Neuronal stem cell (in vitro differentiated cells): ENCODE data around the gene BPIFB2.
A peak's percentile ranks its signal among the peaks of the same experiment; 100 is the strongest.

Source experiments
- DNase-seq: peaks from one replicate; pipeline ENCODE4 v3.0.0-alpha.2; 2013; ENCODE audit warnings: low spot score
- H2AFZ ChIP-seq: one replicate; pipeline ENCODE4 v1.6.1; 2013; ENCODE audit warnings: mild to moderate bottlenecking, low read length, inconsistent platforms
- H2AK5ac ChIP-seq: 2 replicates; pipeline ENCODE4 v1.6.1; 2013; ENCODE audit warnings: low read depth, mild to moderate bottlenecking, inconsistent platforms, low read length, moderate library complexity, mixed read lengths
- H2BK120ac ChIP-seq: 2 replicates; pipeline ENCODE4 v1.6.1; 2013; ENCODE audit warnings: low read depth, mild to moderate bottlenecking, inconsistent platforms, low read length, moderate library complexity, mixed read lengths
- H2BK12ac ChIP-seq: one replicate; pipeline ENCODE4 v1.6.1; 2013; ENCODE audit warnings: low read length, inconsistent platforms
- H2BK15ac ChIP-seq: 2 replicates; pipeline ENCODE4 v1.6.1; 2013; ENCODE audit warnings: mild to moderate bottlenecking, low read length, inconsistent platforms, mixed read lengths
- H2BK5ac ChIP-seq: one replicate; pipeline ENCODE4 v1.6.1; 2013; ENCODE audit warnings: inconsistent platforms, mild to moderate bottlenecking, low read length, moderate library complexity
- H3K14ac ChIP-seq: one replicate; pipeline ENCODE4 v1.6.1; 2013; ENCODE audit warnings: low read length, inconsistent platforms
- H3K18ac ChIP-seq: 2 replicates; pipeline ENCODE4 v1.6.1; 2013; ENCODE audit warnings: low read length, inconsistent platforms
- H3K23ac ChIP-seq: 2 replicates; pipeline ENCODE4 v1.6.1; 2013; ENCODE audit warnings: low read depth, mild to moderate bottlenecking, mixed read lengths, low read length, inconsistent platforms; ENCODE audit not compliant: poor library complexity
- H3K27ac ChIP-seq: replicated peaks from 3 replicates; pipeline ENCODE4 v1.5.1; 2013; ENCODE audit warnings: low read length, inconsistent platforms
- H3K27me3 ChIP-seq, 3 experiments: 2 replicates each; pipeline ENCODE4 v1.6.1; 2013; ENCODE audit warnings: low read length in 3 of 3, mild to moderate bottlenecking in 2 of 3, inconsistent platforms in 1 of 3, low read depth in 1 of 3, mixed read lengths in 1 of 3, moderate library complexity in 1 of 3; ENCODE audit not compliant: control insufficient read depth in 3 of 3, insufficient read depth in 3 of 3
- H3K36me3 ChIP-seq, 2 donors: replicated peaks in 1 of 2; 2 replicates each; pipeline ENCODE4 v1.6.1; 2013; ENCODE audit warnings: low read length in 2 of 2; ENCODE audit not compliant: control insufficient read depth in 2 of 2, insufficient read depth in 2 of 2
- H3K4ac ChIP-seq: 2 replicates; pipeline ENCODE4 v1.6.1; 2013; ENCODE audit warnings: inconsistent platforms, mild to moderate bottlenecking, low read length, moderate library complexity
- H3K4me1 ChIP-seq, 2 donors: 1 replicate in 1 of 2; 2 replicates in 1 of 2; pipeline ENCODE4 v1.6.1; 2013; ENCODE audit warnings: low read length in 2 of 2, low read depth in 1 of 2; ENCODE audit not compliant: control insufficient read depth in 2 of 2, insufficient read depth in 1 of 2
- H3K4me2 ChIP-seq: one replicate; pipeline ENCODE4 v1.6.1; 2013; ENCODE audit warnings: mild to moderate bottlenecking, low read length, inconsistent platforms; ENCODE audit not compliant: insufficient read depth, poor library complexity, severe bottlenecking
- H3K4me3 ChIP-seq, 2 donors: 2 replicates each; pipeline ENCODE4 v1.5.1; 2013; ENCODE audit warnings: low read length in 2 of 2, mild to moderate bottlenecking in 2 of 2, inconsistent platforms in 1 of 2, moderate library complexity in 1 of 2
- H3K79me1 ChIP-seq: one replicate; pipeline ENCODE4 v1.6.1; 2013; ENCODE audit warnings: low read depth, mild to moderate bottlenecking, inconsistent platforms, low read length, moderate library complexity
- H3K9ac ChIP-seq: one replicate; pipeline ENCODE4 v1.6.1; 2013; ENCODE audit warnings: mild to moderate bottlenecking, low read depth, low read length, inconsistent platforms; ENCODE audit not compliant: poor library complexity
- H3K9me3 ChIP-seq, 2 donors: replicated peaks in 1 of 2; 2 replicates each; pipeline versions ENCODE3 to v1.6.1; 2013; ENCODE audit warnings: low read length in 2 of 2, mild to moderate bottlenecking in 2 of 2, inconsistent platforms in 1 of 2, low read depth in 1 of 2, mixed read lengths in 1 of 2, moderate library complexity in 1 of 2; ENCODE audit not compliant: control insufficient read depth in 2 of 2, insufficient read depth in 1 of 2
- H4K8ac ChIP-seq: one replicate; pipeline ENCODE4 v1.6.1; 2013; ENCODE audit warnings: low read depth, mild to moderate bottlenecking, inconsistent platforms, low read length, moderate library complexity
- H4K91ac ChIP-seq: one replicate; pipeline ENCODE4 v1.6.1; 2013; ENCODE audit warnings: low read length, low read depth, mild to moderate bottlenecking, inconsistent platforms; ENCODE audit not compliant: poor library complexity
- WGBS, 2 donors: extraction: QIAGEN DNeasy Blood & Tissue Kit; methylation state at CpG; one replicate each; pipeline ENCODE4 v1.1.7; 2013; ENCODE audit warnings: missing lambda C conversion rate in 2 of 2, mixed read lengths in 1 of 2; ENCODE audit not compliant: insufficient read length in 2 of 2, insufficient replicate concordance in 1 of 2; ENCODE audit errors: extremely low coverage in 2 of 2; 5-methylcytosine and 5-hydroxymethylcytosine counted together

The BPIFB2 gene

GRCh38 chr20:33034115-33034514 lies 26.6 kb downstream of the BPIFB2 start:
- Histone ChIP-seq H3K27ac (no peak overlapping the region), H3K27me3 (peaks cover 0 to 3% (median 0%) of the 10 kb centered on the region in 3 experiments), H3K36me3 (no peaks in the 10 kb centered on the region), H3K4me1 (no peaks in the 10 kb centered on the region), H3K23ac (no peak overlapping the region), H2BK5ac (no peak overlapping the region), H2AFZ (no peak overlapping the region), H2BK120ac (no peak overlapping the region), H3K9ac (no peak overlapping the region), H2AK5ac (no peak overlapping the region), H3K4me3 (peak overlapping the region in 1 of 2 donors; percentile 9), H3K79me1 (no peaks in the 10 kb centered on the region), H3K4ac (no peak overlapping the region), H4K91ac (no peak overlapping the region), H3K18ac (no peak overlapping the region), H3K14ac (no peak overlapping the region), H3K4me2 (no peak overlapping the region), H2BK15ac (no peak overlapping the region), H2BK12ac (no peak overlapping the region), H3K9me3 (no peaks in the 10 kb centered on the region), H4K8ac (no peak overlapping the region)
- no CpG with 5 or more reads among the region's 5 CpGs for WGBS, 2 donors
- DNase-seq, result no peak

- Histone ChIP-seq H3K14ac (peak overlapping the region; percentile 50), H3K18ac (peak overlapping the region; percentile 16), H3K9ac (no peak overlapping the region), H2BK12ac (no peak overlapping the region), H4K91ac (no peak overlapping the region), H4K8ac (no peak overlapping the region), H3K36me3 (no peaks in the 10 kb centered on the region), H2BK120ac (no peak overlapping the region), H3K4me1 (no peaks in the 10 kb centered on the region), H2AK5ac (no peak overlapping the region), H3K4me2 (no peak overlapping the region), H3K9me3 (no peaks in the 10 kb centered on the region), H2BK5ac (peak overlapping the region; percentile 14), H2BK15ac (no peak overlapping the region), H3K23ac (peak overlapping the region; percentile 18), H3K4me3 (peak overlapping the region in 1 of 2 donors; percentile 26), H3K79me1 (no peaks in the 10 kb centered on the region), H3K27me3 (peaks cover 0 to 3% (median 0%) of the 10 kb centered on the region in 3 experiments), H3K4ac (no peak overlapping the region), H2AFZ (no peak overlapping the region), H3K27ac (no peak overlapping the region)
- DNase-seq, result no peak
- no CpG with 5 or more reads among the region's 6 CpGs for WGBS, 2 donors
Observed at GRCh38 chr20:33034901-33035492, 27.5 kb downstream of the BPIFB2 start.

GRCh38 chr20:33037456-33037855 lies 30.0 kb downstream of the BPIFB2 start:
- H2BK120ac ChIP-seq, result no peak overlapping the region
- H2AK5ac ChIP-seq, result no peak overlapping the region
- H3K4me2 ChIP-seq, result no peak overlapping the region
- no peak overlapping the region for H3K14ac ChIP-seq
- H3K4me3 ChIP-seq, result no peak overlapping the region
- H3K36me3 ChIP-seq, result no peaks in the 10 kb centered on the region
- no peak overlapping the region for H2BK15ac ChIP-seq
- H3K9ac ChIP-seq, result no peak overlapping the region
- no peaks in the 10 kb centered on the region for H3K79me1 ChIP-seq
- H2BK12ac ChIP-seq, result no peak overlapping the region
- no peak for DNase-seq
- H4K91ac ChIP-seq, result no peak overlapping the region
- peaks cover 0 to 3% (median 0%) of the 10 kb centered on the region in 3 experiments for H3K27me3 ChIP-seq
- no peak overlapping the region for H2BK5ac ChIP-seq
- H4K8ac ChIP-seq, result no peak overlapping the region
- no peaks in the 10 kb centered on the region for H3K4me1 ChIP-seq
- H2AFZ ChIP-seq, result no peak overlapping the region
- H3K27ac ChIP-seq, result no peak overlapping the region
- peak overlapping the region; percentile 21 for H3K18ac ChIP-seq
- no peak overlapping the region for H3K4ac ChIP-seq
- no peak overlapping the region for H3K23ac ChIP-seq
- H3K9me3 ChIP-seq, result no peaks in the 10 kb centered on the region
- WGBS, 2 donors, result no CpG with 5 or more reads among the region's 5 CpGs

GRCh38 chr20:33038243-33038642 lies 30.7 kb downstream of the BPIFB2 start:
- Histone ChIP-seq H3K4me2 (no peak overlapping the region), H3K14ac (no peak overlapping the region), H3K23ac (no peak overlapping the region), H2AFZ (no peak overlapping the region), H3K18ac (no peak overlapping the region), H2AK5ac (no peak overlapping the region), H4K91ac (no peak overlapping the region), H2BK12ac (no peak overlapping the region), H3K9me3 (no peaks in the 10 kb centered on the region), H3K79me1 (no peaks in the 10 kb centered on the region), H2BK5ac (no peak overlapping the region), H3K4me1 (no peaks in the 10 kb centered on the region), H2BK120ac (no peak overlapping the region), H4K8ac (no peak overlapping the region), H2BK15ac (no peak overlapping the region), H3K4ac (no peak overlapping the region), H3K9ac (no peak overlapping the region), H3K4me3 (no peak overlapping the region), H3K27me3 (peaks cover 0 to 3% (median 0%) of the 10 kb centered on the region in 3 experiments), H3K36me3 (no peaks in the 10 kb centered on the region), H3K27ac (no peak overlapping the region)
- no peak for DNase-seq
- 100% methylated on average over 1 of the region's 4 CpGs for WGBS, 2 donors
